Lung (tissue), 12 donors: Measurements from ENCODE around the gene SVIL. TPM values are rescaled to one million over a fixed set of nuclear protein-coding genes. Genes with fewer than 3 reads are reported as not detected.

Source experiments
- ATAC-seq: fragments of 200-7000 bp; cut with Tn5 transposase; one replicate; pipeline ENCODE4 v1.9.1; 2020; ENCODE audit warnings: moderate number of reproducible peaks; ENCODE audit not compliant: insufficient read depth, low FRiP score
- DNase-seq, 3 donors: peaks; one replicate each; pipeline ENCODE4 v3.0.0-alpha.2; 2013 to 2017
- H3K27ac ChIP-seq, 2 donors: one replicate each; pipeline ENCODE4 v1.5.1; 2013; ENCODE audit warnings: mild to moderate bottlenecking in 2 of 2, moderate library complexity in 2 of 2, control low read depth in 1 of 2, inconsistent platforms in 1 of 2, low read depth in 1 of 2, low read length in 1 of 2
- H3K27me3 ChIP-seq, 3 donors: one replicate each; pipeline ENCODE4 v1.5.1; 2013; ENCODE audit warnings: low read length in 2 of 3; ENCODE audit not compliant: control insufficient read depth in 3 of 3, insufficient read depth in 3 of 3
- H3K36me3 ChIP-seq, 4 donors: one replicate each; pipeline ENCODE4 v1.5.1; 2013; ENCODE audit warnings: low read length in 4 of 4, mild to moderate bottlenecking in 1 of 4, moderate library complexity in 1 of 4; ENCODE audit not compliant: control insufficient read depth in 4 of 4, insufficient read depth in 4 of 4
- H3K4me1 ChIP-seq, 5 donors: one replicate each; pipeline ENCODE4 v1.5.1; 2013; ENCODE audit warnings: low read length in 5 of 5, mild to moderate bottlenecking in 2 of 5, moderate library complexity in 1 of 5; ENCODE audit not compliant: control insufficient read depth in 5 of 5, insufficient read depth in 5 of 5
- H3K4me3 ChIP-seq: one replicate; pipeline ENCODE4 v1.5.1; 2013; ENCODE audit warnings: mild to moderate bottlenecking, control low read depth, moderate library complexity
- H3K9ac ChIP-seq, 2 donors: one replicate each; pipeline ENCODE4 v1.5.1; 2013; ENCODE audit warnings: low read length in 2 of 2, control low read depth in 1 of 2; ENCODE audit not compliant: insufficient read depth in 1 of 2
- H3K9me3 ChIP-seq, 4 donors: one replicate each; pipeline ENCODE4 v1.5.1; 2013; ENCODE audit warnings: low read length in 3 of 4, mild to moderate bottlenecking in 1 of 4, moderate library complexity in 1 of 4; ENCODE audit not compliant: control insufficient read depth in 4 of 4, insufficient read depth in 3 of 4
- CTCF ChIP-seq: IDR thresholded peaks from 2 replicates; pipeline ENCODE4 v1.5.1; 2012; ENCODE audit warnings: mild to moderate bottlenecking; ENCODE audit errors: control extremely low read depth, extremely low read depth
- WGBS, 2 donors: extraction: QIAGEN DNeasy Blood & Tissue Kit; methylation state at CpG; one replicate each; pipeline ENCODE4 v1.1.7; 2013; 5-methylcytosine and 5-hydroxymethylcytosine counted together
- polyA plus RNA-seq, 2 donors: library from polyadenylated mRNA; stranded (reverse); fragments of 200-250 nt; gene quantifications; one replicate each; pipeline ENCODE4 v1.2.1, GENCODE V29; 2013
- total RNA-seq, 2 donors: library from RNA; depleted of rRNA in 1 of 2; stranded (reverse); fragments of >200 nt in 1 of 2; gene quantifications; one replicate each; pipeline ENCODE4 v1.2.1, GENCODE V29; 2014 to 2021
- donor health status: control.
- donor health status: control.
- donor health status: Bipolar disorder and iron deficiency.
- donor health status: healthy.
- donor health status: DM: yes; HTN: yes; CAD: no.

Gene SVIL
- total and polyA plus RNA-seq, 4 donors, result 13.6 to 117 (median 44.0) TPM

GRCh38 chr10:29555746-29556481, 78.9 kb downstream of the SVIL start:
- TF ChIP-seq CTCF, result no peak

GRCh38 chr10:29555091-29555745, 79.6 kb downstream of the SVIL start:
- TF ChIP-seq CTCF, result no peak
- Histone ChIP-seq H3K27ac (no peak overlapping the region), H3K9ac (no peak overlapping the region), H3K27me3 (no peaks in the 10 kb centered on the region), H3K4me3 (no peak overlapping the region), H3K36me3 (peaks cover 0 to 30% (median 7%) of the 10 kb centered on the region in 4 donors), H3K4me1 (peaks cover 0 to 8% (median 2%) of the 10 kb centered on the region in 5 donors), H3K9me3 (no peaks in the 10 kb centered on the region)
- ATAC-seq (no peak), DNase-seq (no peak)
- WGBS, 2 donors, result 69 to 84% methylated on average over 6 of the region's 6 CpGs

More at GRCh38 chr10:29555746-29556481, 78.9 kb downstream of the SVIL start:
- no peak for ATAC-seq
- Histone ChIP-seq H3K4me1 (peaks cover 0 to 12% (median 2%) of the 10 kb centered on the region in 5 donors), H3K9me3 (no peaks in the 10 kb centered on the region), H3K36me3 (peaks cover 0 to 24% (median 6%) of the 10 kb centered on the region in 4 donors), H3K4me3 (no peak overlapping the region), H3K27ac (peak overlapping the region; percentile 26 to 73), H3K9ac (no peak overlapping the region), H3K27me3 (no peaks in the 10 kb centered on the region)
- DNase-seq, result no peak
- 82 to 96% methylated on average over 8 of the region's 8 CpGs for whole genome bisulfite sequencing, 2 donors

GRCh38 chr10:29554660-29555059, 80.1 kb downstream of the SVIL start:
- no peak for TF ChIP-seq CTCF
- no peak overlapping the region for H3K4me3 ChIP-seq
- ATAC-seq (no peak), DNase-seq (no peak)
- H3K27me3 ChIP-seq, result no peaks in the 10 kb centered on the region
- H3K9ac ChIP-seq, result no peak overlapping the region
- peak overlapping the region in 1 of 2 donors; percentile 14 for H3K27ac ChIP-seq
- H3K9me3 ChIP-seq, result no peaks in the 10 kb centered on the region
- WGBS, 2 donors, result 75 to 85% methylated on average over 9 of the region's 9 CpGs
- H3K4me1 ChIP-seq, result peaks cover 0 to 3% (median 2%) of the 10 kb centered on the region in 5 donors
- peaks cover 0 to 30% (median 7%) of the 10 kb centered on the region in 4 donors for H3K36me3 ChIP-seq
